IMR-90 (cell line): ENCODE measurements around the gene RAB30. TPM values are rescaled to one million over a fixed set of nuclear protein-coding genes. Genes with fewer than 3 reads are reported as not detected.

Experiments
- ATAC-seq: fragments of 200-7000 bp; cut with Tn5 transposase; 2 replicates; pipeline ENCODE4 v1.9.1; 2020; ENCODE audit warnings: low read depth, mild to moderate bottlenecking, moderate library complexity
- BruUV-seq: library from RNA; stranded (reverse); fragments of 400-500 nt; replicated peaks from 2 replicates; lab custom pipeline; 2021; lab: Mats Ljungman, UMichigan
- CTCF ChIA-PET: fragments of 300-600 bp; formaldehyde crosslinking; extraction: SDS; loops from one replicate; lab custom pipeline; 2021; ENCODE audit warnings: antibody characterized with exemption; lab: Yijun Ruan, JAX
- POLR2A ChIA-PET: fragments of 300-600 bp; sonication (Branson Sonifier 250); formaldehyde crosslinking; loops from one replicate; lab custom pipeline; 2022; ENCODE audit warnings: antibody characterized with exemption; ENCODE audit not compliant: unreplicated experiment; lab: Charles Lee
- DNase-seq: peaks from one replicate; pipeline ENCODE4 v3.0.0; 2013
- H2AFZ ChIP-seq: replicated peaks from 2 replicates; pipeline ENCODE3; 2013; ENCODE audit warnings: low read length, mild to moderate bottlenecking; ENCODE audit not compliant: poor library complexity
- H2AK5ac ChIP-seq: 2 replicates; pipeline ENCODE4 v1.6.1; 2013; ENCODE audit warnings: low read depth, low read length, inconsistent platforms
- H2AK9ac ChIP-seq: replicated peaks from 2 replicates; pipeline ENCODE3; 2013; ENCODE audit warnings: mild to moderate bottlenecking, low read depth, low read length, moderate library complexity; ENCODE audit not compliant: poor library complexity
- H2BK120ac ChIP-seq: 2 replicates; pipeline ENCODE4 v1.6.1; 2013; ENCODE audit warnings: low read depth, low read length, inconsistent platforms
- H2BK15ac ChIP-seq: 3 replicates; pipeline ENCODE4 v1.6.1; 2013; ENCODE audit warnings: low read depth, low read length, inconsistent platforms
- H2BK20ac ChIP-seq: 2 replicates; pipeline ENCODE4 v1.6.1; 2013; ENCODE audit warnings: low read depth, mild to moderate bottlenecking, inconsistent platforms, low read length, moderate library complexity
- H2BK5ac ChIP-seq: 2 replicates; pipeline ENCODE4 v1.6.1; 2013; ENCODE audit warnings: mild to moderate bottlenecking, low read depth, low read length, inconsistent platforms; ENCODE audit not compliant: poor library complexity, severe bottlenecking
- H3K14ac ChIP-seq: replicated peaks from 2 replicates; pipeline ENCODE4 v1.6.1; 2013; ENCODE audit warnings: low read depth, low read length, inconsistent platforms
- H3K18ac ChIP-seq: 2 replicates; pipeline ENCODE4 v1.6.1; 2013; ENCODE audit warnings: low read depth, low read length, control low read depth
- H3K23ac ChIP-seq: 2 replicates; pipeline ENCODE4 v1.6.1; 2013; ENCODE audit warnings: low read depth, low read length, inconsistent platforms
- H3K27ac ChIP-seq: 2 replicates; pipeline ENCODE4 v1.5.1; 2013; ENCODE audit warnings: mild to moderate bottlenecking, control low read depth, low read length; ENCODE audit not compliant: insufficient read depth
- H3K27me3 ChIP-seq: 2 replicates; pipeline ENCODE4 v1.6.1; 2013; ENCODE audit warnings: low read length; ENCODE audit not compliant: control insufficient read depth, insufficient read depth
- H3K36me3 ChIP-seq: 2 replicates; pipeline ENCODE4 v1.6.1; 2013; ENCODE audit warnings: low read length, mixed read lengths; ENCODE audit not compliant: control insufficient read depth, insufficient read depth
- H3K4ac ChIP-seq: 2 replicates; pipeline ENCODE4 v1.6.1; 2013; ENCODE audit warnings: low read depth, low read length, inconsistent platforms
- H3K4me1 ChIP-seq: 2 replicates; pipeline ENCODE4 v1.6.1; 2013; ENCODE audit warnings: low read length, mixed read lengths; ENCODE audit not compliant: control insufficient read depth, insufficient read depth
- H3K4me2 ChIP-seq: 2 replicates; pipeline ENCODE4 v1.6.1; 2013; ENCODE audit warnings: low read depth, mild to moderate bottlenecking, control low read depth, low read length, moderate library complexity
- H3K4me3 ChIP-seq: 2 replicates; pipeline ENCODE4 v1.5.1; 2013; ENCODE audit warnings: low read depth, mild to moderate bottlenecking, control low read depth, low read length, moderate library complexity; ENCODE audit not compliant: insufficient read depth
- H3K56ac ChIP-seq: 2 replicates; pipeline ENCODE4 v1.6.1; 2013; ENCODE audit warnings: low read length, inconsistent platforms; ENCODE audit not compliant: insufficient read depth; ENCODE audit errors: extremely low read depth
- H3K79me1 ChIP-seq, 2 experiments: 2 replicates each; pipeline ENCODE4 v1.6.1; 2013; ENCODE audit warnings: low read length in 2 of 2, inconsistent platforms in 1 of 2, low read depth in 1 of 2
- H3K9ac ChIP-seq: 2 replicates; pipeline ENCODE4 v1.6.1; 2013; ENCODE audit warnings: low read depth, low read length, control low read depth
- H3K9me1 ChIP-seq: 2 replicates; pipeline ENCODE4 v1.6.1; 2013; ENCODE audit warnings: low read length, inconsistent platforms; ENCODE audit not compliant: insufficient read depth
- H3K9me3 ChIP-seq: 2 replicates; pipeline ENCODE4 v1.6.1; 2013; ENCODE audit warnings: low read length; ENCODE audit not compliant: control insufficient read depth, insufficient read depth
- H4K20me1 ChIP-seq: 2 replicates; pipeline ENCODE4 v1.6.1; 2013; ENCODE audit warnings: low read length, inconsistent platforms; ENCODE audit not compliant: insufficient read depth
- H4K5ac ChIP-seq: 2 replicates; pipeline ENCODE4 v1.6.1; 2013; ENCODE audit warnings: mild to moderate bottlenecking, low read depth, low read length, control low read depth
- H4K8ac ChIP-seq, 2 experiments: 2 replicates each; pipeline ENCODE4 v1.6.1; 2013; ENCODE audit warnings: low read depth in 2 of 2, low read length in 2 of 2, control low read depth in 1 of 2, inconsistent platforms in 1 of 2
- H4K91ac ChIP-seq: 2 replicates; pipeline ENCODE4 v1.6.1; 2013; ENCODE audit warnings: low read depth, low read length, inconsistent platforms; ENCODE audit not compliant: insufficient read depth
- BHLHE40 ChIP-seq: fragments of 150-350 bp; IDR thresholded peaks from 2 replicates; pipeline ENCODE4 v1.6.1; 2016; ENCODE audit warnings: mild to moderate bottlenecking, low read depth, low read length
- CEBPB ChIP-seq: IDR thresholded peaks from 2 replicates; pipeline ENCODE4 v1.6.1; 2012; ENCODE audit warnings: low read depth, low read length, improper control_type of control experiment
- CHD1 ChIP-seq: IDR thresholded peaks from 2 replicates; pipeline ENCODE4 v1.6.1; 2012; ENCODE audit warnings: low read depth, low read length, improper control_type of control experiment
- ELK1 ChIP-seq: fragments of 150-350 bp; IDR thresholded peaks from 2 replicates; pipeline ENCODE4 v1.6.1; 2016; ENCODE audit warnings: low read depth, mild to moderate bottlenecking, low read length, moderate library complexity, borderline replicate concordance
- FOS ChIP-seq: fragments of 150-350 bp; IDR thresholded peaks from 2 replicates; pipeline ENCODE4 v1.6.1; 2016; ENCODE audit warnings: low read depth, low read length
- MAFK ChIP-seq: IDR thresholded peaks from 2 replicates; pipeline ENCODE4 v1.6.1; 2012; ENCODE audit warnings: low read depth, low read length, improper control_type of control experiment
- MAZ ChIP-seq: IDR thresholded peaks from 2 replicates; pipeline ENCODE4 v1.6.1; 2012; ENCODE audit warnings: low read depth, mild to moderate bottlenecking, low read length, improper control_type of control experiment, moderate library complexity, borderline replicate concordance
- MXI1 ChIP-seq: IDR thresholded peaks from 2 replicates; pipeline ENCODE4 v1.6.1; 2012; ENCODE audit warnings: low read depth, mild to moderate bottlenecking, low read length, moderate library complexity, borderline replicate concordance
- NFE2L2 ChIP-seq: fragments of 150-350 bp; IDR thresholded peaks from 2 replicates; pipeline ENCODE4 v1.6.1; 2016; ENCODE audit warnings: low read depth, mild to moderate bottlenecking, low read length
- POLR2A ChIP-seq: IDR thresholded peaks from 2 replicates; pipeline ENCODE4 v1.6.1; 2012; ENCODE audit warnings: mild to moderate bottlenecking, low read depth, low read length
- RAD21 ChIP-seq: IDR thresholded peaks from 2 replicates; pipeline ENCODE4 v1.6.1; 2012; ENCODE audit warnings: low read length, improper control_type of control experiment
- RCOR1 ChIP-seq: IDR thresholded peaks from 2 replicates; pipeline ENCODE4 v1.6.1; 2012; ENCODE audit warnings: mild to moderate bottlenecking, low read length, improper control_type of control experiment; ENCODE audit not compliant: insufficient replicate concordance
- RFX5 ChIP-seq: IDR thresholded peaks from 2 replicates; pipeline ENCODE4 v1.8.0; 2012; ENCODE audit warnings: low read depth, mild to moderate bottlenecking, low read length, moderate library complexity
- USF2 ChIP-seq: fragments of 150-350 bp; IDR thresholded peaks from 2 replicates; pipeline ENCODE4 v1.6.1; 2017; ENCODE audit warnings: mild to moderate bottlenecking, antibody characterized with exemption, low read length, low read depth
- WGBS, 2 experiments: methylation state at CpG; one replicate each; pipeline versions ENCODE4 v1.1.5 to v1.1.7; 2013; ENCODE audit warnings: missing lambda C conversion rate in 2 of 2; ENCODE audit not compliant: insufficient read length in 1 of 2; ENCODE audit errors: extremely low coverage in 2 of 2; 5-methylcytosine and 5-hydroxymethylcytosine counted together
- dilution Hi-C: fragments of 300-500 bp; cut with HindIII; formaldehyde crosslinking; loops from one replicate; pipeline ENCODE4 v1.14.3; 2018; ENCODE audit warnings: low sequenced_read_pairs; ENCODE audit not compliant: unreplicated experiment
- in situ Hi-C: fragments of 300-500 bp; cut with MboI; formaldehyde crosslinking; loops from 3 replicates; pipeline ENCODE4 v1.14.3; 2019; ENCODE audit warnings: low sequenced_read_pairs, inconsistent platforms, mixed read lengths
- intact Hi-C: fragments of 100-400 bp; cut with micrococcal nuclease; formaldehyde crosslinking; loops from 2 replicates; pipeline ENCODE4 v1.10.0; 2022
- polyA plus RNA-seq, 3 experiments: library from polyadenylated mRNA; depleted of rRNA; stranded (reverse); fragments of >200 nt; gene quantifications; 2 replicates each; pipeline ENCODE4 v1.2.3, GENCODE V29; 2012; ENCODE audit warnings: low replicate concordance in 1 of 3
- total RNA-seq: library from RNA; depleted of rRNA; stranded (reverse); fragments of >200 nt; gene quantifications from 2 replicates; pipeline ENCODE4 v1.2.3, GENCODE V29; 2012
- TF ChIP-seq, protein P1 (sequence below): conservative IDR thresholded peaks from 2 replicates; pipeline ENCODE4 v1.5.1; 2012; ENCODE audit warnings: mild to moderate bottlenecking, low read depth, low read length, improper control_type of control experiment

The RAB30 gene
- total and polyA plus RNA-seq, 2 of the 4 experiments (the other 2 are of a cell fraction) = 7.2 to 25.6 TPM

DNA sequence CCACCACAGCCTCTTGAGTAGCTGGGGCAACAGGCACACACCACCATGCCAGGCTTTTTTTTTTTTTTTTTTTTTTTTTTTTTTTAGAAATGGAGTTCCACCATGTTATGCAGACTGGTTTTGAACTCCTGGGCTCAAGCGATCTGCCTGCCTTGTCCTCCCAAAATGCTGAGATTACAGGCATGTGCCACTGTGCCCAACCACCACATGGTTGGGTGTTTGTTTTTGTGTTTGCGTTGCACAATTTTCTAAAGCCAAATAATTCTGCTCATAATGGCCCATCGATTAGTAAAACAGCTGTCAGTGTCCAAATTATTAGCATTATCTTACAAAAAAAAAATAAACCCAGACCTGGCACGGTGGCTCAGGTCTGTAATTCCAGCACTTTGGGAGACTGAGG is 104.3 kb downstream of the RAB30 start:
- in situ Hi-C loops = no loop called here
- POLR2A ChIA-PET = no interaction called here
- TF ChIP-seq FOS = no peak
- TF ChIP-seq CEBPB = no peak
- no peak for TF ChIP-seq RAD21
- no peak for TF ChIP-seq RCOR1
- TF ChIP-seq NFE2L2 = no peak
- TF ChIP-seq ELK1 = no peak
- TF ChIP-seq MAZ = no peak
- TF ChIP-seq, protein P1, sequence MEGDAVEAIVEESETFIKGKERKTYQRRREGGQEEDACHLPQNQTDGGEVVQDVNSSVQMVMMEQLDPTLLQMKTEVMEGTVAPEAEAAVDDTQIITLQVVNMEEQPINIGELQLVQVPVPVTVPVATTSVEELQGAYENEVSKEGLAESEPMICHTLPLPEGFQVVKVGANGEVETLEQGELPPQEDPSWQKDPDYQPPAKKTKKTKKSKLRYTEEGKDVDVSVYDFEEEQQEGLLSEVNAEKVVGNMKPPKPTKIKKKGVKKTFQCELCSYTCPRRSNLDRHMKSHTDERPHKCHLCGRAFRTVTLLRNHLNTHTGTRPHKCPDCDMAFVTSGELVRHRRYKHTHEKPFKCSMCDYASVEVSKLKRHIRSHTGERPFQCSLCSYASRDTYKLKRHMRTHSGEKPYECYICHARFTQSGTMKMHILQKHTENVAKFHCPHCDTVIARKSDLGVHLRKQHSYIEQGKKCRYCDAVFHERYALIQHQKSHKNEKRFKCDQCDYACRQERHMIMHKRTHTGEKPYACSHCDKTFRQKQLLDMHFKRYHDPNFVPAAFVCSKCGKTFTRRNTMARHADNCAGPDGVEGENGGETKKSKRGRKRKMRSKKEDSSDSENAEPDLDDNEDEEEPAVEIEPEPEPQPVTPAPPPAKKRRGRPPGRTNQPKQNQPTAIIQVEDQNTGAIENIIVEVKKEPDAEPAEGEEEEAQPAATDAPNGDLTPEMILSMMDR = no peak
- TF ChIP-seq CHD1 = no peak
- no peak for TF ChIP-seq USF2
- TF ChIP-seq MXI1 = no peak
- no peak for TF ChIP-seq MAFK
- no peak for TF ChIP-seq RFX5
- no peak for TF ChIP-seq POLR2A
- TF ChIP-seq BHLHE40 = no peak
- Histone ChIP-seq H3K9ac (no peak overlapping the region), H4K5ac (no peak overlapping the region), H2BK120ac (no peak overlapping the region), H2AFZ (no peak overlapping the region), H2AK5ac (no peak overlapping the region), H2BK5ac (no peak overlapping the region), H4K20me1 (no peaks in the 10 kb centered on the region), H3K9me3 (no peaks in the 10 kb centered on the region), H3K9me1 (no peaks in the 10 kb centered on the region), H2BK20ac (no peak overlapping the region), H3K56ac (no peak overlapping the region), H3K4me3 (no peak overlapping the region), H3K79me1 (no peaks in the 10 kb centered on the region), H4K8ac (no peak overlapping the region), H3K23ac (no peak overlapping the region), H3K27ac (no peak overlapping the region), H3K36me3 (no peaks in the 10 kb centered on the region), H3K27me3 (no peaks in the 10 kb centered on the region), H3K18ac (no peak overlapping the region), H2BK15ac (no peak overlapping the region), H3K4me1 (no peaks in the 10 kb centered on the region), H4K91ac (no peak overlapping the region), H2AK9ac (no peak overlapping the region), H3K4ac (no peak overlapping the region), H3K4me2 (no peak overlapping the region), H3K14ac (no peak overlapping the region)
- no TSS peak for BruUV-seq
- WGBS, 2 experiments = no CpG with 5 or more reads among the region's 4 CpGs
- DNase-seq (no peak), ATAC-seq (no peak)
- CTCF ChIA-PET = no interaction called here
- intact Hi-C loops = no loop called here
- dilution Hi-C loops = no loop called here
